Brain microvascular endothelial cell (primary cell): ENCODE results near the gene FLAD1.
"Not testable (repeated sequence)": the region's sequence is repeated elsewhere in the genome, so short reads cannot be mapped to it uniquely, and the experiment has no call there.

Experiments
- DNase-seq: peaks from one replicate; pipeline ENCODE4 v3.0.0-alpha.2; 2020
- H3K27ac ChIP-seq: fragments of 250-450 bp; sonication (Bioruptor Pico); 2 replicates; pipeline ENCODE4 v1.5.1; 2020; ENCODE audit warnings: mild to moderate bottlenecking, moderate library complexity
- H3K27me3 ChIP-seq: fragments of 250-450 bp; sonication (Bioruptor Pico); replicated peaks from 2 replicates; pipeline ENCODE4 v1.5.1; 2020; ENCODE audit warnings: mild to moderate bottlenecking
- H3K36me3 ChIP-seq: fragments of 250-450 bp; sonication (Bioruptor Pico); replicated peaks from 2 replicates; pipeline ENCODE4 v1.5.1; 2020; ENCODE audit warnings: mild to moderate bottlenecking
- H3K4me3 ChIP-seq: 2 replicates; pipeline ENCODE4 v1.5.1; 2011; ENCODE audit warnings: low read depth, mild to moderate bottlenecking, control low read depth, low read length, moderate library complexity
- CTCF ChIP-seq: IDR thresholded peaks from 2 replicates; pipeline ENCODE4 v1.5.1; 2011; ENCODE audit warnings: low read depth, mild to moderate bottlenecking, moderate library complexity, low read length, control low read depth, inconsistent platforms; ENCODE audit errors: missing control alignments
- in situ Hi-C: cut with HindIII; loops from 2 replicates; pipeline ENCODE4 v1.10.0; 2017; ENCODE audit warnings: low sequenced_read_pairs, low pct_ligation_motif_present

Gene FLAD1

GRCh38 chr1:154995301-154995983 is 12.3 kb downstream of the FLAD1 start:
- peak; percentile 77 for DNase-seq
- H3K4me3 ChIP-seq, H3K27ac ChIP-seq, H3K27me3 ChIP-seq, in situ Hi-C loops, H3K36me3 ChIP-seq: not testable (repeated sequence)
- TF ChIP-seq CTCF = peak; percentile 64

- no peak for TF ChIP-seq CTCF
- H3K36me3 ChIP-seq = peaks cover 5% of the 10 kb centered on the region
- H3K4me3 ChIP-seq = no peak overlapping the region
- DNase-seq = no peak
- in situ Hi-C loops = no loop called here
- no peaks in the 10 kb centered on the region for H3K27me3 ChIP-seq
- no peak overlapping the region for H3K27ac ChIP-seq
Observed at GRCh38 chr1:154996966-154997701, 14.0 kb downstream of the FLAD1 start.

GRCh38 chr1:154998201-154998780 is 15.1 kb downstream of the FLAD1 start:
- no peak for DNase-seq
- in situ Hi-C loops = no loop called here
- Histone ChIP-seq H3K27ac (no peak overlapping the region), H3K36me3 (no peaks in the 10 kb centered on the region), H3K27me3 (no peaks in the 10 kb centered on the region), H3K4me3 (no peak overlapping the region)
- TF ChIP-seq CTCF = peak; percentile 18

- Histone ChIP-seq H3K4me3 (peak overlapping the region; percentile 42), H3K36me3 (no peaks in the 10 kb centered on the region), H3K27me3 (no peaks in the 10 kb centered on the region), H3K27ac (no peak overlapping the region)
- no peak for DNase-seq
- TF ChIP-seq CTCF = peak; percentile 98
- in situ Hi-C loops = no loop called here
Observed at GRCh38 chr1:154998818-154999570, 15.8 kb downstream of the FLAD1 start.

GRCh38 chr1:154999571-155000410 is 16.6 kb downstream of the FLAD1 start:
- H3K27ac ChIP-seq = peak overlapping the region; percentile 29
- no peak for TF ChIP-seq CTCF
- no peaks in the 10 kb centered on the region for H3K36me3 ChIP-seq
- no peak for DNase-seq
- no peaks in the 10 kb centered on the region for H3K27me3 ChIP-seq
- peak overlapping the region; percentile 68 for H3K4me3 ChIP-seq
- in situ Hi-C loops = no loop called here
